OCI-LY1 (cell line): ENCODE data around the gene SEMA5A.

ENCODE experiments used
- CTCF ChIP-seq: fragments of 200-600 bp; sonication (generic), shearing (Covaris generic); IDR thresholded peaks from 2 replicates; pipeline ENCODE4 v1.5.1; 2017; ENCODE audit warnings: mild to moderate bottlenecking, antibody characterized with exemption, low read length, moderate library complexity, mixed read lengths
- EZH2 ChIP-seq: fragments of 200-600 bp; sonication (generic), shearing (Covaris generic); IDR thresholded peaks from 2 replicates; pipeline ENCODE4 v1.8.0; 2017; ENCODE audit warnings: borderline replicate concordance, mixed run types, mild to moderate bottlenecking, antibody characterized with exemption, low read length, moderate library complexity, mixed read lengths

GRCh38 chr5:9431496-9432258 is 114.2 kb downstream of the SEMA5A start:
- TF ChIP-seq CTCF: no peak
- no peak for TF ChIP-seq EZH2
